TTC549 (cell line): Measurements from ENCODE around the gene CLDN14.
"Not testable (repeated sequence)": the region's sequence is repeated elsewhere in the genome, so short reads cannot be mapped to it uniquely, and the experiment has no call there.

Experiments
- FAIRE-seq: peaks from 2 replicates; lab custom pipeline; 2012; peaks lifted over from hg19 to GRCh38; lab: Jason Lieb, UNC

The CLDN14 gene

GRCh38 chr21:36501589-36501892 lies 21.6 kb upstream of the CLDN14 start:
- no peak for FAIRE-seq

GRCh38 chr21:36499578-36500471 lies 19.9 kb upstream of the CLDN14 start:
- FAIRE-seq: no peak

GRCh38 chr21:36494557-36494956 lies 14.6 kb upstream of the CLDN14 start:
- no peak for FAIRE-seq

GRCh38 chr21:36491209-36491910 lies 11.4 kb upstream of the CLDN14 start:
- no peak for FAIRE-seq

- no peak for FAIRE-seq
Observed at GRCh38 chr21:36489776-36490165, 9.8 kb upstream of the CLDN14 start.

GRCh38 chr21:36489103-36489775 lies 9.3 kb upstream of the CLDN14 start:
- FAIRE-seq: no peak

GRCh38 chr21:36487641-36488307 lies 7.9 kb upstream of the CLDN14 start:
- no peak for FAIRE-seq

GRCh38 chr21:36486246-36486645 lies 6.3 kb upstream of the CLDN14 start:
- FAIRE-seq: no peak

- no peak for FAIRE-seq
Observed at GRCh38 chr21:36485476-36485875, 5.6 kb upstream of the CLDN14 start.

GRCh38 chr21:36483095-36483494 lies 3.2 kb upstream of the CLDN14 start:
- no peak for FAIRE-seq

- FAIRE-seq: no peak
Observed at GRCh38 chr21:36482673-36483072, 2.8 kb upstream of the CLDN14 start.

GRCh38 chr21:36482181-36482580 lies 2.3 kb upstream of the CLDN14 start:
- FAIRE-seq: no peak

- FAIRE-seq: no peak
Observed at GRCh38 chr21:36481639-36482038, 1.7 kb upstream of the CLDN14 start.

- FAIRE-seq: no peak
Observed at GRCh38 chr21:36480618-36481017, 696 bp upstream of the CLDN14 start.

- FAIRE-seq: no peak
Observed at GRCh38 chr21:36478941-36479340, 981 bp downstream of the CLDN14 start.

GRCh38 chr21:36478207-36478701 lies 1.7 kb downstream of the CLDN14 start:
- FAIRE-seq: no peak

- no peak for FAIRE-seq
Observed at GRCh38 chr21:36477559-36477958, 2.4 kb downstream of the CLDN14 start.

- no peak for FAIRE-seq
Observed at GRCh38 chr21:36477001-36477400, 2.9 kb downstream of the CLDN14 start.

GRCh38 chr21:36476541-36476940 lies 3.4 kb downstream of the CLDN14 start:
- FAIRE-seq: not testable (repeated sequence)

GRCh38 chr21:36474591-36474990 lies 5.3 kb downstream of the CLDN14 start:
- no peak for FAIRE-seq

GRCh38 chr21:36473203-36473602 lies 6.7 kb downstream of the CLDN14 start:
- no peak for FAIRE-seq

- FAIRE-seq: no peak
Observed at GRCh38 chr21:36472377-36472776, 7.5 kb downstream of the CLDN14 start.
